ENCODE data around the gene MAMLD1. TPM values are rescaled to one million over a fixed set of nuclear protein-coding genes. Genes with fewer than 3 reads are reported as not detected.

The MAMLD1 gene
- total RNA-seq, 2 experiments from 2014 or later, result 5.1 to 5.6 TPM

GRCh38 chrX:150375243-150375770 lies 12.2 kb downstream of the MAMLD1 start:
- no peak for DNase-seq
- Mint-ChIP-seq H3K27ac (no peak overlapping the region), H3K36me3 (ENCODE audit: low read depth) (no peaks in the 10 kb centered on the region), H3K27me3 (no peaks in the 10 kb centered on the region), H3K4me1 (no peaks in the 10 kb centered on the region), H3K4me3 (no peak overlapping the region), H3K9me3 (no peaks in the 10 kb centered on the region)
- POLR2A ChIA-PET, result interaction anchor here (1.0 kb wide), 1 partner anchor 19 kb away, joined by 3 read pairs; no protein-coding TSS in a partner anchor
- CTCF ChIA-PET, result no interaction called here

DNA sequence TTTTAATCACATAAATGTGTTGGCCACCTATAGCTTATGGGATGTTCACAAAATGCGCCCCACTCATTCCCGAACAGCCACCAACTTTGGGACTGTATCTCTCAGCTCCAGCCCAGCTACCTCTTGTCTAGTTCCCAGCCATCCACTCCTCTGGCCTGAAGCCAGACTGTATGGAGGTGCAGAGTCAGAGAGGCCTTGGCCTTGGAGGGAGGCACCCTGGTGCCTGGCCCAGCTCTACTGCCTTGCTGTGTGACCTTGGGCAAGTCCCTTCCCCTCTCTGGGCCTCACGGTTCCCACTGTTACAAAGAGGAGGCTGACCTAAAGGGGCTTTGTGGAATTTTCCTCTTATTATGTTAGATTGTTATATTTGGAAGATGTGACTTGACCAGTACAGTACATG lies 13.9 kb downstream of the MAMLD1 start:
- H3K27me3 Mint-ChIP-seq, result no peaks in the 10 kb centered on the region
- ChIA-PET CTCF (interaction anchor here (0.7 kb wide), 1 partner anchor 11 kb away, joined by 3 read pairs; no protein-coding TSS in a partner anchor), POLR2A (no interaction called here)
- H3K27ac Mint-ChIP-seq, result no peak overlapping the region
- no peaks in the 10 kb centered on the region for H3K4me1 Mint-ChIP-seq
- no peaks in the 10 kb centered on the region for H3K9me3 Mint-ChIP-seq
- H3K36me3 Mint-ChIP-seq (ENCODE audit: low read depth), result no peaks in the 10 kb centered on the region
- no peak for DNase-seq
- H3K4me3 Mint-ChIP-seq, result no peak overlapping the region

DNA sequence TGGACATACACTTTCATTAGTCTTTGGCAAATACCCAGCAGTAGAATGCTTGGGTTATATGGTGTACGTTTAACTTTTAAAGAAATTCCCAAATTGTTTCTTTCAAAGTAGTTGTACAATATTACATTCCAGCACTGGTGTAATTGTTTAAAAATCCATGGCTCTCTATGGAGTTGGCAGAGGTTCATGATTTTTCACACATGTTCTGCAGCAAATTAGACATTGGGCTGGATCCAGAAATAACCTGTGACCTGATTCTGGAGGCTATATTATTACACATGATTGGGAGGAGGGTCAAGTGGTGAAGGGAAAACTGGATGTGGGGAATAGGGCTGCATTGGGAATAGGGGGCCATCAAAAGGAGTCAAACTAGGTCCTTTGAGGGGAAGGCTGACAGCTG lies 41.9 kb downstream of the MAMLD1 start:
- CTCF ChIA-PET, result no interaction called here
- H3K4me3 Mint-ChIP-seq, result no peak overlapping the region
- DNase-seq, result no peak
- POLR2A ChIA-PET, result no interaction called here
- H3K9me3 Mint-ChIP-seq, result no peaks in the 10 kb centered on the region
- H3K4me1 Mint-ChIP-seq, result peaks cover 15% of the 10 kb centered on the region
- no peaks in the 10 kb centered on the region for H3K36me3 Mint-ChIP-seq (ENCODE audit: low read depth)
- H3K27ac Mint-ChIP-seq, result no peak overlapping the region
- no peaks in the 10 kb centered on the region for H3K27me3 Mint-ChIP-seq

- H3K27me3 Mint-ChIP-seq, result no peaks in the 10 kb centered on the region
- no peak overlapping the region for H3K27ac Mint-ChIP-seq
- H3K36me3 Mint-ChIP-seq (ENCODE audit: low read depth), result no peaks in the 10 kb centered on the region
- no peak overlapping the region for H3K4me3 Mint-ChIP-seq
- ChIA-PET POLR2A (no interaction called here), CTCF (no interaction called here)
- no peaks in the 10 kb centered on the region for H3K9me3 Mint-ChIP-seq
- DNase-seq, result no peak
- H3K4me1 Mint-ChIP-seq, result peaks cover 21% of the 10 kb centered on the region
Observed at GRCh38 chrX:150405576-150405975, 42.5 kb downstream of the MAMLD1 start.

GRCh38 chrX:150406596-150406995 lies 43.5 kb downstream of the MAMLD1 start:
- ChIA-PET POLR2A (no interaction called here), CTCF (no interaction called here)
- Mint-ChIP-seq H3K4me1 (peaks cover 31% of the 10 kb centered on the region), H3K36me3 (ENCODE audit: low read depth) (no peaks in the 10 kb centered on the region), H3K9me3 (no peaks in the 10 kb centered on the region), H3K27ac (no peak overlapping the region), H3K4me3 (no peak overlapping the region), H3K27me3 (no peaks in the 10 kb centered on the region)
- DNase-seq, result no peak

DNA sequence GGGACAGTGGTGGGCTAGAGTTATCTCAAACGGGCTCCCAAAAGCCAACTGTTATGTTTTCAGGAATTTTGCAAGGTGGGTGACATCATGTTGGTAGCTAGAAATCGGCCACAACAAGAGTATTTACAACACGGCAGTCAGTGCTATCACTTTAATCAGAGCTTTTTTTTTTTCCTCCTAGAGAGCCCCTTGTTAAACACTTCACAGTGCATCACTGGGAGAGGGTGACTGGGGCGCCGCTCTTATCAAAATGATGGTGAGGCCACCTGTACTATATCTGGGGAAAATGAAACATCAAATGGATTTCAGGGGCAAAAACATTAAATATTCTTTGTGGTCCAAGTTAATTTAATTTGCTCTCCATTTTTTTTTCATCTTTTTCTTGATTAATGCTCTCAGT lies 44.9 kb downstream of the MAMLD1 start:
- Mint-ChIP-seq H3K27ac (no peak overlapping the region), H3K36me3 (ENCODE audit: low read depth) (no peaks in the 10 kb centered on the region), H3K9me3 (no peaks in the 10 kb centered on the region), H3K4me3 (no peak overlapping the region), H3K4me1 (peaks cover 34% of the 10 kb centered on the region), H3K27me3 (no peaks in the 10 kb centered on the region)
- CTCF ChIA-PET, result no interaction called here
- POLR2A ChIA-PET, result no interaction called here
- DNase-seq, result no peak

DNA sequence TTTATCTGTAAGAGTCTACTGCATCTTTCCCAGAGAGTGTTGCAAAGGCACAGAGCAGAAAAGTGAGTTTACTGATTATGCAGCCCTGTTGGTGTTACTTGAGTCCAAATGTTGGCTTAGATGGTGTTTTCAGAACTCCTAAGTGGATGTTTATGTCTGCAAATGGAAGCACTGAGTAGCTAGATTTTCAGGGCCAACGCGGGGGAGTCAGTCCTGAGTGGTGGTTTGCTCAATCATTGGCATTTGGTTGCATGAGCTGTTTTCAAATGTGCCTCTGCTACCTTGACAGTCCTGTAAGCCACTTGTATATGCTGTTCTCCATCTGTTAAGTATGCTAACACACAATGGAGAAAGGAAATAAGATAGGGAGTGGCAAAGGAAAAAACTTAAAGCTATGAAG lies 45.4 kb downstream of the MAMLD1 start:
- no peak for DNase-seq
- H3K4me1 Mint-ChIP-seq, result peaks cover 30% of the 10 kb centered on the region
- no peaks in the 10 kb centered on the region for H3K36me3 Mint-ChIP-seq (ENCODE audit: low read depth)
- H3K9me3 Mint-ChIP-seq, result no peaks in the 10 kb centered on the region
- no peak overlapping the region for H3K4me3 Mint-ChIP-seq
- H3K27me3 Mint-ChIP-seq, result no peaks in the 10 kb centered on the region
- CTCF ChIA-PET, result no interaction called here
- no peak overlapping the region for H3K27ac Mint-ChIP-seq
- POLR2A ChIA-PET, result no interaction called here

- DNase-seq, result no peak
- Mint-ChIP-seq H3K27ac (no peak overlapping the region), H3K36me3 (ENCODE audit: low read depth) (no peaks in the 10 kb centered on the region), H3K9me3 (no peaks in the 10 kb centered on the region), H3K4me1 (peaks cover 24% of the 10 kb centered on the region), H3K4me3 (no peak overlapping the region), H3K27me3 (no peaks in the 10 kb centered on the region)
- CTCF ChIA-PET, result no interaction called here
- POLR2A ChIA-PET, result interaction anchor here (1.5 to 1.7 kb wide), 2 partner anchors 45 to 71 kb away, joined by 3 to 8 read pairs; no protein-coding TSS in a partner anchor
Observed at GRCh38 chrX:150409486-150409885, 46.4 kb downstream of the MAMLD1 start.

DNA sequence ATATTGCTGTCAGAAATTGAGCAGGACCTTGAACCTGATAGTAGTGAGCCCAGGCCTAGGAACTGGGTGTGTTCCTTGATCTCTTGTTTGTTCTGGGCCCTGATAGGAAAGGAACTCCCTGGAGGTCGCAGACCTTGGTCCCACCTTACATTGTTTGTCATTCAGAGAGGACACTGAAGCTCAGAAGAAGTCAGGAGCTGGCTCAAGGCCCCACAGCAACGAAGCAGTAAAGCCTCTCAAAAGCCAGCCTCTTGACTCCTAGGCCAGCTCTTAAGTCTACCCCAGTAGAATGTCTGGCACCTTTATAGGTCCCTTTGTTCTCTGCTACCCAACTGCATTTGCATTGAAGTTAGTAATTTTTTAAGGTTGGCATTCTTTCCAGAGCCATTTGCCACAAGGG lies 46.8 kb downstream of the MAMLD1 start:
- CTCF ChIA-PET, result interaction anchor here (0.6 to 1.5 kb wide), 7 partner anchors 15 to 350 kb away, joined by 3 to 6 read pairs (median 4); no protein-coding TSS in a partner anchor

GRCh38 chrX:150410513-150410912 lies 47.4 kb downstream of the MAMLD1 start:
- Mint-ChIP-seq H3K36me3 (ENCODE audit: low read depth) (no peaks in the 10 kb centered on the region), H3K9me3 (no peaks in the 10 kb centered on the region), H3K27me3 (no peaks in the 10 kb centered on the region), H3K4me3 (no peak overlapping the region), H3K4me1 (peaks cover 24% of the 10 kb centered on the region), H3K27ac (peak overlapping the region; percentile 81)
- DNase-seq, result peak; percentile 33
- ChIA-PET CTCF (interaction anchor here (0.6 to 1.5 kb wide), 8 partner anchors 15 to 349 kb away, joined by 3 to 6 read pairs (median 4); no protein-coding TSS in a partner anchor), POLR2A (interaction anchor here (1.0 to 1.7 kb wide), 3 partner anchors 44 to 70 kb away, joined by 3 to 8 read pairs (median 3); no protein-coding TSS in a partner anchor)

More for the DNA sequence above, 46.8 kb downstream of the MAMLD1 start:
- no peak for DNase-seq
- POLR2A ChIA-PET, result interaction anchor here (1.0 to 1.7 kb wide), 3 partner anchors 43 to 70 kb away, joined by 3 to 8 read pairs (median 3); no protein-coding TSS in a partner anchor
- no peaks in the 10 kb centered on the region for H3K36me3 Mint-ChIP-seq (ENCODE audit: low read depth)
- no peaks in the 10 kb centered on the region for H3K27me3 Mint-ChIP-seq
- H3K4me1 Mint-ChIP-seq, result peaks cover 24% of the 10 kb centered on the region
- H3K4me3 Mint-ChIP-seq, result no peak overlapping the region
- H3K9me3 Mint-ChIP-seq, result no peaks in the 10 kb centered on the region
- H3K27ac Mint-ChIP-seq, result peak overlapping the region; percentile 81

DNA sequence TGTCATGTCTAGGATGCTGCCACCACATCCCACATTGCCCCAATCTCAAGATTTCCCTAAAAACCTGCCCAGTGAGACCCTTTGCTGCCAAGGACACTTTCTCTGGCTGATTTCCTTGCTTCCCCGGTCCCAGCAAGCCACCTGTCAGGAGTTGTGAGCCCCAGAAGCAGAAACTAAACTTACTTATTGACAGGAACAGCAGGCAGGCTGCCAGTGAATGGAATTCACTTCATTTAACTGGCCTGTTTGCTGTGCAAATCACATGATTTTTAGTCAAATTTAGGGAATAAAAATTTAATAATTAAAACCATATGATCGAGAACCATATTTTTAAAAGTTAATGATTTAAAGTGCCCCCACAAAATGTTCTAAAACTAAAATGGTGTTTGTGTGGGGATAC lies 48.5 kb downstream of the MAMLD1 start:
- Mint-ChIP-seq H3K4me3 (no peak overlapping the region), H3K27ac (no peak overlapping the region), H3K36me3 (ENCODE audit: low read depth) (no peaks in the 10 kb centered on the region), H3K27me3 (no peaks in the 10 kb centered on the region), H3K4me1 (peaks cover 24% of the 10 kb centered on the region), H3K9me3 (no peaks in the 10 kb centered on the region)
- CTCF ChIA-PET, result no interaction called here
- POLR2A ChIA-PET, result no interaction called here
- DNase-seq, result no peak

- Mint-ChIP-seq H3K4me3 (no peak overlapping the region), H3K9me3 (no peaks in the 10 kb centered on the region), H3K36me3 (ENCODE audit: low read depth) (no peaks in the 10 kb centered on the region), H3K27ac (no peak overlapping the region), H3K4me1 (peaks cover 24% of the 10 kb centered on the region), H3K27me3 (no peaks in the 10 kb centered on the region)
- ChIA-PET CTCF (no interaction called here), POLR2A (no interaction called here)
- no peak for DNase-seq
Observed at GRCh38 chrX:150414228-150414627, 51.1 kb downstream of the MAMLD1 start.

DNA sequence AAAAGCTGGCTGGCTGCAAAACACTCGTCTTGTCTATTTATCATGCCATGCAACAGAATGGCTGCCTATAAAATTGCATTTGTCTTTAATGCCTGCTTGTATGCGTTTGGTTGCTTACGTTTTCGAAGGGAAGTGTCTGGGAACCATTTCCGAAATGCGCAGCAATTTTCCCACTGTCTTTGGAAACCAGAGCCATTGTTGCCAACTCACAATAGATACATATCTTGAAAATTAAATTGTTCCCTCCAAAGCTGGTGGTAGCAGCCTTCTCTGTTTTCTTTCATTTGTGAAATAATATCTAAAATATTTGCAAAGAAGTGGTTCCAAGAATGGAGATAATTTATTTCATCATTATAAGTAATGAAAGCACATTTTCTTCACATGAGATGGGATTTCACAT lies 53.4 kb downstream of the MAMLD1 start:
- Mint-ChIP-seq H3K4me1 (peaks cover 4% of the 10 kb centered on the region), H3K4me3 (no peak overlapping the region), H3K36me3 (ENCODE audit: low read depth) (no peaks in the 10 kb centered on the region), H3K27me3 (no peaks in the 10 kb centered on the region), H3K9me3 (no peaks in the 10 kb centered on the region), H3K27ac (no peak overlapping the region)
- DNase-seq, result no peak
- POLR2A ChIA-PET, result no interaction called here
- CTCF ChIA-PET, result no interaction called here

- no peaks in the 10 kb centered on the region for H3K9me3 Mint-ChIP-seq
- DNase-seq, result no peak
- no peaks in the 10 kb centered on the region for H3K36me3 Mint-ChIP-seq (ENCODE audit: low read depth)
- POLR2A ChIA-PET, result no interaction called here
- H3K27me3 Mint-ChIP-seq, result no peaks in the 10 kb centered on the region
- no peak overlapping the region for H3K4me3 Mint-ChIP-seq
- H3K4me1 Mint-ChIP-seq, result no peaks in the 10 kb centered on the region
- H3K27ac Mint-ChIP-seq, result no peak overlapping the region
- CTCF ChIA-PET, result no interaction called here
Observed at GRCh38 chrX:150421816-150422215, 58.7 kb downstream of the MAMLD1 start.

Measured in activated CD4-positive, alpha-beta memory T cell treated with anti-CD3 and anti-CD28 coated beads, Interleukin-2, amount 10 ng/mL, durations not matched to agents 7 days and 5 days (primary cell).